Measurements from ENCODE around the gene PPP3R1. TPM values are rescaled to one million over a fixed set of nuclear protein-coding genes. Genes with fewer than 3 reads are reported as not detected.

PPP3R1 gene
- total RNA-seq = 29.9 and 36.5 TPM in 2 replicates

DNA sequence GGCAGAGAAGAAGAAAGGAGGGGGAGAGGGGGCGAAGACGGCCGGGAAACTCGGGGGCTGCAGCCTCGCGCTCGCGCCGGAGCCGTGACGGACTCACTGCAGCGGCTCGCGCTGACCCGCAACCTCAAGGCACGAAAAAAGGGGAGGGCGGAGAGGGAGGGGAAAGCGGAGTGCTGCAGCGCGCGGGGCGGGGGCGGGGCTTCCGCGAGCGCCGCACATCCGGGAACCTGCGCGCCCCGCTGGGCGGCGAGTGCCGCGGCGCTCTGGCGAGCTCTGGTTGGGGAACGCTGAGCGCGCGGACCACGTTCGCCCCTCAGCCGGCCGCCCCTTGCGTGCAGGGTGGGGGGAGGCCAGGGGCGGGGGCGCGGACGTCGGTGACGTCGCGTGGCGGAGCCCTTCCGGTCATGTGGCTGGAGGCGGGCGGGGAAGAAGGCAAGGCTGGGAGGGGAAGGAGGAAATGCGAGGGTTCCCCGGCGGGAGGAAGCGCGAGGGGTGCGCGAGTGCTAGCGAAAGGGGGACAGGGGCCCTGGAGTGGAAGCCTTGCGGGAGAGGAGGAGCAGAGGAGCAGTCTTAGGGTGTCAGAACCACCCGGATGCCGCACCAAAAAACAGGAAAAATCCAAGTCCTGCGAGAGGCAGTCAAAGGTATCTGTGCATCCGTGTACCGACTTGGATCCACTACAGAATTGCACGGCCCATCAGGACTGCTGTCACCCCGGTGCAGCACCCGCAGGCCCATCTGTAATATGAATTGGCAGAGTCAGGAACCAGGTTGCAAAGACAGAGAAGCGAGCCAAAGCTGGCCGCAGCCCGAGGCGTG, at the start of gene PPP3R1:
TSS of gene PPP3R1 (minus strand) at position 133 of the 819 bp plus-strand sequence. CDS start 405 bp downstream, outside the sequence.

GRCh38 chr2:68157402-68158133, 94.8 kb downstream of the PPP3R1 start, which contains the start of gene PNO1:
PNO1 (plus strand) TSS chr2:68157888; CDS start chr2:68157935, 47 bp downstream.

Other genes with a start within 250 kb of the PPP3R1 start
- 29.1 and 29.9 TPM in 2 replicates for gene C1D, start 189.5 kb downstream of the PPP3R1 start, total RNA-seq
- 11.3 and 19.5 TPM in 2 replicates for gene PNO1, start 94.6 kb downstream of the PPP3R1 start, total RNA-seq
- 25.4 and 39.2 TPM in 2 replicates for gene CNRIP1, start 67.4 kb upstream of the PPP3R1 start, total RNA-seq
- gene PLEK, start 112.8 kb upstream of the PPP3R1 start, total RNA-seq = not detected in 2 replicates
- 0.24 and 0.65 TPM in 2 replicates for gene FBXO48, start 214.8 kb upstream of the PPP3R1 start, total RNA-seq
- gene APLF, start 215.1 kb upstream of the PPP3R1 start, total RNA-seq = 2.6 and 2.8 TPM in 2 replicates